NCI-H748 treated with DMSO at 0.1 percent for 48 hours (cell line): Measurements from ENCODE around the gene PRDM1.
"Not testable (repeated sequence)": the region's sequence is repeated elsewhere in the genome, so short reads cannot be mapped to it uniquely, and the experiment has no call there.

Experiments used
- DNase-seq: peaks from one replicate; lab custom pipeline; 2025; lab: John Stamatoyannopoulos, UW

The PRDM1 gene

DNA sequence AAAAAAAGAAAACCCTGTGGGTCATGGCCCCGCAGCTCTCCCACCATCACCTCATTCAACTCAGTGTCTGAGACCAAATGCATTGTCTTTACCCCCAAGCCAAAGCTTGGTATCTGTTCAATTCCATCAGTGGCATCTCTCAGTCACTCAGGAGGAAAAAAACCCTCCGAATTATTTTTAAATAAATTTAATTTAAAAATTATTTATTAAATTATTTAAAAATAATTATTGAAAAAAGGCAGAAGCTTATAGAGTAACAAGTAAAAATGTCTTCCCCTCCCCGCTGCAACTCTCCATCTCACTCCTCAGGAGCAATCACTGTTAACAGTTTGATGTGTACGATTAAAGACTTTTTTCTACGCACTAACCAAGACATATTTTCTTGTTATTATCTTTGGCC is 50.7 kb downstream of the PRDM1 start:
- DNase-seq, result no peak

DNA sequence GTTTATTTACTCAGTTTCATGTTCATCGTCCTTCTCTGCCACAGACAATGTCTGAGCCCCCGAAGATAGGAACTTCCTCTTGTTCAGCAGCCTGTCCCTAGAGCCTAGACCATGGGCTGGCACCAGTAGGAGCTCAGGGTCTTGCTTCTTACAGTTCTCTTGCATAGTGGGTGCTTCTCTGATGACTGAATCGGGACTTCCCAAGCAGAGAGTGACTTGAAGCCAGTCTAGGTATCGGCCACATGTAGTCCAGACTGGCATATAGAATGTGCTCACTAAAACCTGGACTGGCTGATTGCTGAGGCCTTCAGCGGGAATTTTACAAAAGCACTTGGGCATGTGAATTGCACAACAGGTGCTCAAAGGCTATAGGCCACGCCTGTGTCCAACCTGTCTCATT is 52.0 kb downstream of the PRDM1 start:
- no peak for DNase-seq

DNA sequence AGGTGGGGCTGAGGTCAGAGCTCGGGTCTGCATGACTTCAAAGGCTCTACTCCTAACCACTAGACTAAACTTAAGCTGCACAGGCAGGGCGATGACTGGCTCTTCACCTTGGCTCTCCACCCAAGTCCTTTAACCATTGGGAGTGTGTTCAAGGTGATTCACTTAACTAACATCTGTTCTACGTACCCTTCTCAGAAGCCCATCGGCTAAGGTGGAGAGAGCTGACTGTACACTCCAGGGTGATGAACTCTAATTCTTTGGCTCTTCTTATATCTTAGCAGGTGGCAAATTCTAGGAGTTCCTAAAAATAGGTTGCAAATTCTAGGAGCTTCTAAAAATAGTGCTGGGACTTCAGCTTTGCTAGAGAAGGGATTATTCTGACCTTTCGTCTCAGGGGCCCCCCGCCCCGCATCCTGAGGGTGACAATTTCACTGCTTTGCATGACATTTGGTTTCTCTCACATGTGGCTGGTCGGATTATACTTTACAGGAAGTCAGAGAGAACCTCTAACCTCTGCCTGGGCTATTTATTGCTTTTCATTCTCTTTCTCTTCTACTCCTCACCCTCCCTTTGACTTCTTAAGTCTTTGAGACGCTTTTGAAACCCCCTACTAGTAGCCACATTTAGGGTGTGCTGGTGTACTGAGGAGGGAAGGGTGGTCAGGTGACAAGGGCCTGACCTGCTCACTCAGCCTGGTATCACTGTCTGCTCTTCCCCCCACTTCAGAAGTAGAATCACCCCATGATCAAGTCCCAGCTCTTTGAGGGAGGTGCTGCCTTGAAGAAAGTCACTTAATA is 55.5 kb downstream of the PRDM1 start:
- DNase-seq, result no peak

GRCh38 chr6:106142876-106143431 is 56.8 kb downstream of the PRDM1 start:
- DNase-seq, result no peak

GRCh38 chr6:106143665-106144064 is 57.5 kb downstream of the PRDM1 start:
- DNase-seq, result no peak

DNA sequence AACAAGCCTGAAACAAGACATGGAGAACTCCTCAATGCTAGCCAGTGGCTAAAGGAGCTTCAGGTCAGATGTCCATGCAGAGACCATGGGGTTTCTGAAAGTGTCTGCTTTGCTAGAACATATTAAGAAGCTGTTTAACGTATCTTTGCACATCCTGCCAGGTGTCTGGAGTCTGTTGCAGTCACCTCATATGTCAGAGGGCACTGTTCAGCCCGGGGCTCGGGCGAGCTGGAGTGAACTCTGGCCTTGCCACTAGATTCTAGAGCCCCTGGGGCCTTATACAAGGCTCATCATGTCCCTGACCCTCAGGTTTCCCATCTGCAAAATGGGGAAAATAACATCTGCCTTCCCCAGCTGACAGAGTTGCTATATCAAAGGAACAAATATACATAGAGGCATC is 59.0 kb downstream of the PRDM1 start:
- DNase-seq, result no peak

- DNase-seq, result no peak
Observed at GRCh38 chr6:106145741-106146227, 59.6 kb downstream of the PRDM1 start.

- DNase-seq, result no peak
Observed at GRCh38 chr6:106146852-106147351, 60.8 kb downstream of the PRDM1 start.

DNA sequence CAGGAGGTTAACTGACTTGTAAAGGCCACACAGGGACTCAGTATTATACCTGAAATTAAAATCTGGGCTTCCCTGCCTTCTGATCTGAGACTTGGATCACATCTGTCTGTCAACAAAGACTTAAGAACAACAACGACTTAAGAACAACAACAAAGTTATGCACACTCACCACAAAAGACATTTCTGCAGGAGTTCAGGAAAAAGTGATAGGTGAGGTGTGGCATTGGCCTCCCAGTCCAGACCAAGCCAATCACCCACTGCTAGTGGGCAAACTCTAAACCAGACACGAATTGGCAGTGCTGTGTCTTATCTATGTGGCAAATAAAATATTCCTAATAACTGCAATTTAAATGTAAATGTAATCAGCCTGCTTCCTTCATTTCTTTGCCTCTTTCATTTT is 61.3 kb downstream of the PRDM1 start:
- no peak for DNase-seq

- DNase-seq, result no peak
Observed at GRCh38 chr6:106149472-106150069, 63.4 kb downstream of the PRDM1 start.

- DNase-seq, result not testable (repeated sequence)
Observed at GRCh38 chr6:106152476-106152875, 66.3 kb downstream of the PRDM1 start.

DNA sequence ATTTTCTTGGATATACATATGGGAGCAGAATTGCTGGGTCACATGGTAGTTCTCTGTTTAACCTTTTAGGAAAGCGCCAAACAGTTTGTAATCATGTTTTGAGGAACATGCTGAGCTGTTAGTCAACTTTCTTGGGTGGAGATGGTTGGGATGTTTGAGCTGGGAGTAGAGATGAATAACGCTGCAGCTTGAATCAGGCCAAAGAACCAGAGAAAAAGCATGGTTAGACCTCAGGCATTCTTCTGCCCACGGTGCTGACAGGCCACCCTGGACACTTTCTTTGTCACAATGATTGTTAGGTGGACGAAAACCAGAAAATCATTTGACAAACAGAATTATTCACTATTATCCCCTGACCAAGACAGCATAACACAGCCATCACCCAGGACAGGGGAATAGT is 66.8 kb downstream of the PRDM1 start:
- no peak for DNase-seq

DNA sequence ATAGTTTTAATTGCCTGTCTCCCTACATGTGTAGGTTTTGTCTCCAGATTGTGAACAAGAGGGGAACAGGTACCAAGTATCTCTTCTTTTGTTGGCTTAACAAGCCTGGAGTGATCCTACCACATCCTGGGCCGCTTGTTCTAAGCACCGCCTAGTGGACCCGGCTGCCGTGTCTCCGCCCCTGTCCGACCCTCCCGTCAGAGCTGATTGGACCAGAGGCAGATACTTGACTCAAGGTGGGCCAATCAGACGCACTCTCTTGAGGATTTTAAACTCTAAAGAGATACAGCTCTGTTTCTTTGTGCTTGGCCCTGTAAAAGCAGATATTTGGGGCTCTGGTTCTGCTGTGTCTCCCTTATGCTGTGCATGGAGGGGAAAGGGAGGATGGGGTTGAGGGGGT is 68.2 kb downstream of the PRDM1 start:
- DNase-seq, result no peak

GRCh38 chr6:106155219-106155830 is 69.2 kb downstream of the PRDM1 start:
- no peak for DNase-seq

DNA sequence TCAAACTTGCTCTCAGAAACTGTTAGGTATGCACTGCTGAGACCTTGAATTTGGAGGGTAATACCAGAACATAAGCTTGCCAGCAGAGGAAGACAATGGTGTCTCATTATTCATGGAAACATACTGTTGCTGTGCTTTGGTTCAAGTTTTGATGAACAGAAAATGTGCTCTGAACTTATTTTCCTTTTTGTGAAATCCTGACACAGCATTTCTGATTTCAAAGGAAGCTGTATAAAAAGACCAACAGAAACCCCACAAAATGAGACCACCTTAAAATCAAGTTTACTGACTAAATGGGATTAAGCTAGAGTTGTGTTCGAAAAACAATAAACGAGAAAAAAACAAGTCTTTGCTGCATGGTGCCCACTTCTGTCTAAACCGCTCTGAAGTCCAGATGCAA is 70.3 kb downstream of the PRDM1 start:
- DNase-seq, result no peak

GRCh38 chr6:106156863-106157262 is 70.7 kb downstream of the PRDM1 start:
- DNase-seq, result no peak

- DNase-seq, result no peak
Observed at GRCh38 chr6:106158816-106159215, 72.7 kb downstream of the PRDM1 start.
